ENCODE results near the gene DUSP3.

DNA sequence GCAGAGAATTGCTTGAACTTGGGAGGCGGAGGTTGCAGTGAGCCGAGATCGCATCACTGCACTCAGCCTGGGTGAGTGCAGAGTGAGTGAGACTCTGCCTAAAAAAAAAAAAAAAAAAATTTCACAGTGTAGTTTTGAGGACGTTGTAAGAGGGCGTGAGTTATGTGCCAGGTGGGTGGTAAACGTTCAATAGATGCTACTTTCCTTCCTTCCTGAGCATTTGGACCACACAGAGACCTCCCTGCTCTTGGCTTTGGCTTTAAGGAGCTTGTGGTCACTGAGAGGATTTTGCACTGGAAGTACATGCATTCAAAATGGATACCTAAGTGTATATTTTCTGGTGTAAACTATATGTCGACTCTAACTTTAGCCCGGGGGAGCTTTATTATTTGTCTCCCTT, 50.7 kb downstream of the DUSP3 start:
- no peak for TF ChIP-seq POLR2A (IDR thresholded peaks at IDR 0.05)
- TF ChIP-seq, protein P1, sequence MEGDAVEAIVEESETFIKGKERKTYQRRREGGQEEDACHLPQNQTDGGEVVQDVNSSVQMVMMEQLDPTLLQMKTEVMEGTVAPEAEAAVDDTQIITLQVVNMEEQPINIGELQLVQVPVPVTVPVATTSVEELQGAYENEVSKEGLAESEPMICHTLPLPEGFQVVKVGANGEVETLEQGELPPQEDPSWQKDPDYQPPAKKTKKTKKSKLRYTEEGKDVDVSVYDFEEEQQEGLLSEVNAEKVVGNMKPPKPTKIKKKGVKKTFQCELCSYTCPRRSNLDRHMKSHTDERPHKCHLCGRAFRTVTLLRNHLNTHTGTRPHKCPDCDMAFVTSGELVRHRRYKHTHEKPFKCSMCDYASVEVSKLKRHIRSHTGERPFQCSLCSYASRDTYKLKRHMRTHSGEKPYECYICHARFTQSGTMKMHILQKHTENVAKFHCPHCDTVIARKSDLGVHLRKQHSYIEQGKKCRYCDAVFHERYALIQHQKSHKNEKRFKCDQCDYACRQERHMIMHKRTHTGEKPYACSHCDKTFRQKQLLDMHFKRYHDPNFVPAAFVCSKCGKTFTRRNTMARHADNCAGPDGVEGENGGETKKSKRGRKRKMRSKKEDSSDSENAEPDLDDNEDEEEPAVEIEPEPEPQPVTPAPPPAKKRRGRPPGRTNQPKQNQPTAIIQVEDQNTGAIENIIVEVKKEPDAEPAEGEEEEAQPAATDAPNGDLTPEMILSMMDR (IDR thresholded peaks at IDR 0.05): no peak

Data from heart left ventricle (tissue), 13 donors.